DND-41 (cell line): Measurements from ENCODE around the gene SUN2.

Experiments
- ATAC-seq: fragments of 200-7000 bp; cut with Tn5 transposase; 3 replicates; pipeline ENCODE4 v1.9.1; 2021; ENCODE audit warnings: low read depth; ENCODE audit not compliant: insufficient read depth
- DNase-seq: peaks from one replicate; pipeline ENCODE4 v3.0.0-alpha.2; 2020
- H2AFZ ChIP-seq: 2 replicates; pipeline ENCODE4 v1.6.0; 2012; ENCODE audit warnings: low read depth, low read length
- H3K27ac ChIP-seq: 2 replicates; pipeline ENCODE4 v1.5.1; 2012; ENCODE audit warnings: low read length, inconsistent platforms
- H3K27me3 ChIP-seq: fragments of 200-600 bp; sonication (generic); 2 replicates; pipeline ENCODE4 v1.6.0; 2012; ENCODE audit warnings: low read length, mild to moderate bottlenecking, inconsistent platforms; ENCODE audit not compliant: insufficient read depth, poor library complexity
- H3K36me3 ChIP-seq: 2 replicates; pipeline ENCODE4 v1.5.1; 2012; ENCODE audit warnings: low read length, inconsistent platforms; ENCODE audit not compliant: insufficient read depth
- H3K4me1 ChIP-seq: 2 replicates; pipeline ENCODE4 v1.5.1; 2012; ENCODE audit warnings: mild to moderate bottlenecking, low read length; ENCODE audit not compliant: insufficient read depth
- H3K4me2 ChIP-seq: 2 replicates; pipeline ENCODE4 v1.6.0; 2012; ENCODE audit warnings: mild to moderate bottlenecking, moderate library complexity, low read length, inconsistent platforms; ENCODE audit not compliant: insufficient read depth
- H3K4me3 ChIP-seq, 2 experiments: fragments of 200-600 bp in 1 of 2; shearing (Covaris generic) in 1 of 2; 2 replicates each; pipeline ENCODE4 v1.5.1; 2012 to 2016; ENCODE audit warnings: inconsistent platforms in 2 of 2, low read length in 2 of 2, mild to moderate bottlenecking in 2 of 2, low read depth in 1 of 2, moderate library complexity in 1 of 2
- H3K79me2 ChIP-seq: 2 replicates; pipeline ENCODE4 v1.6.0; 2012; ENCODE audit warnings: low read length, inconsistent platforms; ENCODE audit not compliant: insufficient read depth
- H3K9ac ChIP-seq: 2 replicates; pipeline ENCODE4 v1.6.0; 2012; ENCODE audit warnings: low read depth, mild to moderate bottlenecking, inconsistent platforms, low read length, moderate library complexity
- H3K9me3 ChIP-seq: 2 replicates; pipeline ENCODE4 v1.5.1; 2012; ENCODE audit warnings: low read length, moderate library complexity, mild to moderate bottlenecking, inconsistent platforms; ENCODE audit not compliant: insufficient read depth, severe bottlenecking
- H4K20me1 ChIP-seq: 2 replicates; pipeline ENCODE4 v1.6.0; 2012; ENCODE audit warnings: low read length; ENCODE audit not compliant: insufficient read depth
- CTCF ChIP-seq: IDR thresholded peaks from 2 replicates; pipeline ENCODE4 v1.5.1; 2012; ENCODE audit warnings: borderline replicate concordance, low read length, moderate library complexity, mild to moderate bottlenecking; ENCODE audit not compliant: poor library complexity, severe bottlenecking; ENCODE audit errors: extremely low read depth
- EZH2 ChIP-seq: IDR thresholded peaks from 3 replicates; pipeline ENCODE4 v1.6.1; 2012; ENCODE audit warnings: borderline replicate concordance, low read depth, mild to moderate bottlenecking, moderate library complexity, low read length, inconsistent platforms; ENCODE audit not compliant: severe bottlenecking

The SUN2 gene

DNA sequence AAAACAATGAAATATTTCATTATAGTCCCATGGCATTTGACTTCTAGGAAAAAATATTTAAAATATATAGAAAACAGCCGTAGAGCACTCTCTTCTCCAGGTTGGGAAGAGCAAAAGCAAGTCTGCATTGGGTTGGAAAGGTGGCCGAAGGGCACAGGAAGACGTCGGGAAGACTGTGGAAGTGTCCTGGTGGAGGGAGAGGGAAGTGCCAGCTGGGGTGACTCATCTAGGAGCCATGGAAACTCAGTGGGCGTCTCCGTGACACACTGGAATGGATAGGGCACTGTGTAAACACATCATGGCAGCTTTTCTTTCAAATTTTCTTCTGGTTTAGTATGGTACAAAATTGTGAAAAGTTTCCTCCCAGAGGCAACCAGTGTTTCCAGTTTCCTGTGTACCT, 37.4 kb downstream of the SUN2 start:
- H3K4me2 ChIP-seq: no peak overlapping the region
- no peaks in the 10 kb centered on the region for H3K27me3 ChIP-seq
- TF ChIP-seq EZH2 (no peak), CTCF (peak; percentile 2)
- ATAC-seq (no peak), DNase-seq (no peak)
- H3K36me3 ChIP-seq: peaks cover 73% of the 10 kb centered on the region
- H4K20me1 ChIP-seq: peaks cover 40% of the 10 kb centered on the region
- H3K4me3 ChIP-seq: no peak overlapping the region
- H3K9me3 ChIP-seq: no peaks in the 10 kb centered on the region
- H2AFZ ChIP-seq: no peak overlapping the region
- H3K27ac ChIP-seq: no peak overlapping the region
- H3K9ac ChIP-seq: no peak overlapping the region
- H3K79me2 ChIP-seq: peaks cover 49% of the 10 kb centered on the region
- H3K4me1 ChIP-seq: no peaks in the 10 kb centered on the region

DNA sequence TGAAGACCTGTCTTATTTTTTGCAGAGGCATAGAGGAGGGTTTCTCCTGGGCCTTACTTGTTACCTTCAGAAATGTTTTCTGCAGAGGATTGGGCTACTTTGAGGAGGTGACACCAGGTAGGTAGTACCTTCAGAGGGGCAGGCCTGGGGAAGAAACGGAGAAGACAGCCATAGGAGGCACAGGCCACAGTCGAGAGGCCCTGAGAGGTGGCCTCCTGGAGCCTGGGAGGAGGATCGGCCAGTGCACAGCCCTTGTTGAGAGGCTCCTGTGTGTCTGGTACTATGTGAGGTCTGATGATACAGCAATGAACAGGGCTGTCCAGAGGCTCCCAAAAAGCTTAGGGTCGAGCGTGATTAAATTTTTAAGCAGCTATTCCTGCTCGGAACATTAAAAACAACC, 38.6 kb downstream of the SUN2 start:
- H3K79me2 ChIP-seq: peaks cover 61% of the 10 kb centered on the region
- ATAC-seq (no peak), DNase-seq (no peak)
- H3K4me1 ChIP-seq: peaks cover 8% of the 10 kb centered on the region; the same call in 1 of the 2 replicates
- TF ChIP-seq CTCF (no peak), EZH2 (no peak)
- H3K36me3 ChIP-seq: peaks cover 73% of the 10 kb centered on the region
- no peak overlapping the region for H3K4me2 ChIP-seq
- no peaks in the 10 kb centered on the region for H3K9me3 ChIP-seq
- H3K9ac ChIP-seq: no peak overlapping the region
- no peak overlapping the region for H3K27ac ChIP-seq
- no peak overlapping the region for H2AFZ ChIP-seq
- H3K27me3 ChIP-seq: no peaks in the 10 kb centered on the region
- peaks cover 52% of the 10 kb centered on the region for H4K20me1 ChIP-seq
- H3K4me3 ChIP-seq: no peak overlapping the region

DNA sequence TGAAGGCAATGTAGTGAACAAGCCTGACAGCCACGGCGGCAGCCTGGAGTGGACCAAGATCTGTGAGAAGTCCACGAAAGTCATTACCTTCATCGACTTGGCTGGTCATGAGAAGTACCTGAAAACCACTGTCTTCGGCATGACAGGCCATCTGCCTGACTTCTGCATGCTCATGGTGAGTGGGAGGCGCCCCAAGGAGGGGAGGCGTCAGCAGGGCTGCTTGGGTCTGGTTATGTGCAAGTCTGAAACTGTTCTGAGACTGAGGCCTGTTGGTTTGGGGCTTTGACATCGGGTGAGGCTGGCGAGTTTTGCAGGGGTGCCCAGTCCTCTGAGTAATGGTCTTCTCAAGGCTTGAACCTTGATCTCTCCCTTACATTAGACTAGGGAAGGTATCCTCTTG, 39.0 kb downstream of the SUN2 start:
- Histone ChIP-seq H3K4me1 (peaks cover 8% of the 10 kb centered on the region; the same call in 1 of the 2 replicates), H3K27me3 (no peaks in the 10 kb centered on the region), H3K4me2 (no peak overlapping the region), H3K79me2 (peaks cover 65% of the 10 kb centered on the region), H3K9ac (no peak overlapping the region), H3K36me3 (peaks cover 74% of the 10 kb centered on the region), H2AFZ (no peak overlapping the region), H4K20me1 (peaks cover 55% of the 10 kb centered on the region), H3K4me3 (no peak overlapping the region), H3K27ac (no peak overlapping the region), H3K9me3 (no peaks in the 10 kb centered on the region)
- DNase-seq (no peak), ATAC-seq (no peak)
- no peak for TF ChIP-seq EZH2
- no peak for TF ChIP-seq CTCF

DNA sequence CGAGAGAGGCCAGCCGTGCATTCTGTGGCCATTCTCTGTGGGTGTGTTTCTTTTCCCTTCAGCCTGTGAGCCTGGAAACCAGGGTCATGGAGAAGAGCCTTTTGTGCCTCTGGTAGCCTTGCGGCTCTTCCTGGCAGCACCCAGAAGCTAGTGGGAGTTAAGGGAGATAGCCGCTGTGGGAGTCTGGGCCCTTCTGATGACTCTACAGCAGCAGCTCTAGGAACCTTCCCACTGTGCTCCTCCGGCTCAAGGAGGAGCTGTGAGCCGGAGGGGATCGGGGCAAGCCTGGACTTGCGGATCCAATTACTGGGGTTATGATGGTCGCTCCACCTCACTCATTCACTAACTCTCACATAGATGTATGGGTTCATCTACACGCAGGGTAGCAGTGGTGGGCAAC, 39.5 kb downstream of the SUN2 start:
- H3K4me1 ChIP-seq: peaks cover 8% of the 10 kb centered on the region; the same call in 1 of the 2 replicates
- no peaks in the 10 kb centered on the region for H3K27me3 ChIP-seq
- H2AFZ ChIP-seq: no peak overlapping the region
- H3K4me2 ChIP-seq: no peak overlapping the region
- H3K27ac ChIP-seq: no peak overlapping the region
- H4K20me1 ChIP-seq: peaks cover 58% of the 10 kb centered on the region
- H3K9ac ChIP-seq: no peak overlapping the region
- peaks cover 71% of the 10 kb centered on the region for H3K79me2 ChIP-seq
- H3K36me3 ChIP-seq: peaks cover 70% of the 10 kb centered on the region
- ATAC-seq (no peak), DNase-seq (no peak)
- H3K4me3 ChIP-seq: no peak overlapping the region
- TF ChIP-seq EZH2 (no peak), CTCF (no peak)
- H3K9me3 ChIP-seq: no peaks in the 10 kb centered on the region
